ENCODE measurements around the gene C17orf107. TPM values are rescaled to one million over a fixed set of nuclear protein-coding genes. Genes with fewer than 3 reads are reported as not detected.

Gene C17orf107
- total RNA-seq, 1 donor: 4.0 TPM

- TF ChIP-seq, protein P1, sequence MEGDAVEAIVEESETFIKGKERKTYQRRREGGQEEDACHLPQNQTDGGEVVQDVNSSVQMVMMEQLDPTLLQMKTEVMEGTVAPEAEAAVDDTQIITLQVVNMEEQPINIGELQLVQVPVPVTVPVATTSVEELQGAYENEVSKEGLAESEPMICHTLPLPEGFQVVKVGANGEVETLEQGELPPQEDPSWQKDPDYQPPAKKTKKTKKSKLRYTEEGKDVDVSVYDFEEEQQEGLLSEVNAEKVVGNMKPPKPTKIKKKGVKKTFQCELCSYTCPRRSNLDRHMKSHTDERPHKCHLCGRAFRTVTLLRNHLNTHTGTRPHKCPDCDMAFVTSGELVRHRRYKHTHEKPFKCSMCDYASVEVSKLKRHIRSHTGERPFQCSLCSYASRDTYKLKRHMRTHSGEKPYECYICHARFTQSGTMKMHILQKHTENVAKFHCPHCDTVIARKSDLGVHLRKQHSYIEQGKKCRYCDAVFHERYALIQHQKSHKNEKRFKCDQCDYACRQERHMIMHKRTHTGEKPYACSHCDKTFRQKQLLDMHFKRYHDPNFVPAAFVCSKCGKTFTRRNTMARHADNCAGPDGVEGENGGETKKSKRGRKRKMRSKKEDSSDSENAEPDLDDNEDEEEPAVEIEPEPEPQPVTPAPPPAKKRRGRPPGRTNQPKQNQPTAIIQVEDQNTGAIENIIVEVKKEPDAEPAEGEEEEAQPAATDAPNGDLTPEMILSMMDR (IDR thresholded peaks at IDR 0.05; ENCODE audit: extremely low read depth, low read depth, low read length): no peak
- Histone ChIP-seq H3K36me3 (ENCODE audit: insufficient read depth, low read length) (peaks cover 11% of the 10 kb centered on the region), H3K4me1 (ENCODE audit: insufficient read depth, low read length) (no peaks in the 10 kb centered on the region), H4K20me1 (ENCODE audit: insufficient read depth, low read length) (peaks cover 35% of the 10 kb centered on the region), H3K9me3 (ENCODE audit: low read depth, low read length) (no peaks in the 10 kb centered on the region), H3K27me3 (ENCODE audit: insufficient read depth, low read length) (no peaks in the 10 kb centered on the region), H3K4me3 (ENCODE audit: insufficient read depth, low read length) (no peak overlapping the region), H2AFZ (ENCODE audit: low read length) (no peak overlapping the region), H3K27ac (ENCODE audit: low read depth, low read length) (no peak overlapping the region), H3K79me2 (ENCODE audit: insufficient read depth, low read length) (peaks cover 4% of the 10 kb centered on the region), H3K4me2 (ENCODE audit: insufficient read depth, low read length) (no peak overlapping the region)
- peak; percentile 39 for DNase-seq (ENCODE audit: insufficient read length, low spot score, missing footprints)
Measured at GRCh38 chr17:4880857-4881256, 18.5 kb upstream of the C17orf107 start.

GRCh38 chr17:4881761-4882555 is 17.4 kb upstream of the C17orf107 start:
- Histone ChIP-seq H4K20me1 (ENCODE audit: insufficient read depth, low read length) (peaks cover 30% of the 10 kb centered on the region), H3K36me3 (ENCODE audit: insufficient read depth, low read length) (peaks cover 20% of the 10 kb centered on the region), H3K79me2 (ENCODE audit: insufficient read depth, low read length) (no peaks in the 10 kb centered on the region), H3K27ac (ENCODE audit: low read depth, low read length) (no peak overlapping the region), H3K9me3 (ENCODE audit: low read depth, low read length) (no peaks in the 10 kb centered on the region), H3K4me3 (ENCODE audit: insufficient read depth, low read length) (no peak overlapping the region), H3K27me3 (ENCODE audit: insufficient read depth, low read length) (no peaks in the 10 kb centered on the region), H3K4me2 (ENCODE audit: insufficient read depth, low read length) (no peak overlapping the region), H2AFZ (ENCODE audit: low read length) (no peak overlapping the region), H3K4me1 (ENCODE audit: insufficient read depth, low read length) (no peaks in the 10 kb centered on the region)
- DNase-seq (ENCODE audit: insufficient read length, low spot score, missing footprints): peak; percentile 88
- TF ChIP-seq, protein P1 (IDR thresholded peaks at IDR 0.05; ENCODE audit: extremely low read depth, low read depth, low read length): peak; percentile 74

DNA sequence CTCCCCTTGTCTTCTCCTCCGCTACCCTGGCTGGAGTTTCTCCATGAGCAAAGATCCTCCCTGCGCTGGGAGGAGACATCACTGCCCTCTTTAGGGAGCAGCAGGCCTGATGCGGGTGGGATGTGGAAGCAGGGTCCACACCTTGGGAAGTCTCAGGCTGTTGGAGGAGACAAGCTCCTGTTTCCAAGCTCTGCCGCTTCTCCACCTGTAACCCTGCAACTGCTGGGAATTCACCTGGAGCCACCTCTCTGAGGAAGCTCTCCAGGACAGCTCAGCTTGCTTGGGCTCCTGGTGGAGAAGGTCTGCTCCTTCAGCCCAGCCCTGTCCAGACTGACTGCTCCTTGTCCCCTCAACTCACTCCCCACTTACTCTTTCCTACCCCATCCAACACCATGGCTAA is 14.8 kb upstream of the C17orf107 start:
- H4K20me1 ChIP-seq (ENCODE audit: insufficient read depth, low read length): peaks cover 17% of the 10 kb centered on the region
- H3K79me2 ChIP-seq (ENCODE audit: insufficient read depth, low read length): no peaks in the 10 kb centered on the region
- H3K4me1 ChIP-seq (ENCODE audit: insufficient read depth, low read length): no peaks in the 10 kb centered on the region
- no peak overlapping the region for H3K4me3 ChIP-seq (ENCODE audit: insufficient read depth, low read length)
- H3K4me2 ChIP-seq (ENCODE audit: insufficient read depth, low read length): no peak overlapping the region
- H2AFZ ChIP-seq (ENCODE audit: low read length): no peak overlapping the region
- H3K27ac ChIP-seq (ENCODE audit: low read depth, low read length): no peak overlapping the region
- H3K27me3 ChIP-seq (ENCODE audit: insufficient read depth, low read length): no peaks in the 10 kb centered on the region
- H3K36me3 ChIP-seq (ENCODE audit: insufficient read depth, low read length): peaks cover 31% of the 10 kb centered on the region
- TF ChIP-seq, protein P1 (IDR thresholded peaks at IDR 0.05; ENCODE audit: extremely low read depth, low read depth, low read length): no peak
- no peaks in the 10 kb centered on the region for H3K9me3 ChIP-seq (ENCODE audit: low read depth, low read length)
- peak; percentile 60 for DNase-seq (ENCODE audit: insufficient read length, low spot score, missing footprints)

DNA sequence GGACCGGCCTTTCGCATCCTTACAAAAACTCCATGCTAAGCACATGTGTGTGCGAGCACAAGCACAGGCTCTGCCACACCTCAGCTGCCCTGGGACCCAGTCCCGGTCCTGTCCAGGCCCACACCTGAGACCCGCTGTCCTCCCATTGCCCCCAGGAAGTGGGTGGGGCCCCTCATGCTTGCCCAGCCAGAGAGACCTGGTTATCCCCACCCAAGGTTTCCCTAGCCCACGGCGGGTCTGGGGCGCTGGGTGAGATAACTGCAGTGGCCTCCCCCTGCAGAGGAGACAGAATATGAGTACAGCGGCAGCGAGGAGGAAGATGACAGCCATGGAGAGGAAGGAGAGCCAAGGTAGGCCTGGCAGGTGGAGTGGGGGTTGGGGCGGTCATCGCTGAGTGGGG is 12.5 kb upstream of the C17orf107 start:
- H3K9me3 ChIP-seq (ENCODE audit: low read depth, low read length): no peaks in the 10 kb centered on the region
- no peak overlapping the region for H3K4me3 ChIP-seq (ENCODE audit: insufficient read depth, low read length)
- H2AFZ ChIP-seq (ENCODE audit: low read length): no peak overlapping the region
- H3K27ac ChIP-seq (ENCODE audit: low read depth, low read length): no peak overlapping the region
- H3K79me2 ChIP-seq (ENCODE audit: insufficient read depth, low read length): no peaks in the 10 kb centered on the region
- no peaks in the 10 kb centered on the region for H3K27me3 ChIP-seq (ENCODE audit: insufficient read depth, low read length)
- H3K4me1 ChIP-seq (ENCODE audit: insufficient read depth, low read length): no peaks in the 10 kb centered on the region
- peaks cover 43% of the 10 kb centered on the region for H3K36me3 ChIP-seq (ENCODE audit: insufficient read depth, low read length)
- peaks cover 7% of the 10 kb centered on the region for H4K20me1 ChIP-seq (ENCODE audit: insufficient read depth, low read length)
- H3K4me2 ChIP-seq (ENCODE audit: insufficient read depth, low read length): no peak overlapping the region
- no peak for DNase-seq (ENCODE audit: insufficient read length, low spot score, missing footprints)
- TF ChIP-seq, protein P1 (IDR thresholded peaks at IDR 0.05; ENCODE audit: extremely low read depth, low read depth, low read length): no peak
